Mucosa of descending colon (tissue), 3 donors: ENCODE data around the gene CFAP57. TPM values are rescaled to one million over a fixed set of nuclear protein-coding genes. Genes with fewer than 3 reads are reported as not detected.
A peak's percentile ranks its signal among the peaks of the same experiment; 100 is the strongest.

Source experiments
- ATAC-seq: fragments of 200-7000 bp; cut with Tn5 transposase; one replicate; pipeline ENCODE4 v1.9.1; 2020; ENCODE audit warnings: mild to moderate bottlenecking, moderate library complexity
- DNase-seq, 3 donors: peaks; one replicate each; pipeline ENCODE4 v3.0.0-alpha.2; 2020
- H3K36me3 ChIP-seq: fragments of 200-600 bp; one replicate; pipeline ENCODE4 v1.8.0; 2021; ENCODE audit warnings: low read depth, mild to moderate bottlenecking
- H3K4me1 ChIP-seq: fragments of 200-600 bp; one replicate; pipeline ENCODE4 v1.8.0; 2021; ENCODE audit warnings: low read depth, mild to moderate bottlenecking
- H3K4me3 ChIP-seq: fragments of 200-600 bp; one replicate; pipeline ENCODE4 v1.8.0; 2021; ENCODE audit warnings: mild to moderate bottlenecking
- H3K9me3 ChIP-seq: fragments of 200-600 bp; one replicate; pipeline ENCODE4 v1.8.0; 2021; ENCODE audit warnings: mild to moderate bottlenecking
- intact Hi-C, 2 donors: fragments of 100-400 bp; cut with DNase I in 1 of 2; cut with micrococcal nuclease in 1 of 2; formaldehyde crosslinking; loops; one replicate each; pipeline versions ENCODE4 v1.11.0 to v1.11.1; 2022; cut with DNase I, micrococcal nuclease
- total RNA-seq, 3 donors: library from RNA; stranded (reverse); fragmentation: NEBNext Ultra II Directional in 2 of 3; extraction: Animal tissue kit (Norgen Biotek cat#: 25700) in 2 of 3; gene quantifications; one replicate each; pipeline versions ENCODE4 v1.2.1 to v1.2.4, GENCODE V29; 2021 to 2023
- TF ChIP-seq, protein P1 (sequence below): fragments of 200-600 bp; IDR thresholded peaks from one replicate; pipeline ENCODE4 v1.8.0; 2022; ENCODE audit warnings: antibody characterized with exemption, mild to moderate bottlenecking
- donor health status: DM: no; HTN: no; CAD: no; lungs with moderate emphysema.
- donor health status: DM: no; HTN: no; CAD: no.
- donor health status: DM: no; HTN: yes; CAD: no.

The CFAP57 gene
- total RNA-seq, 3 donors from 2014 or later, result 0.34 TPM; not detected in 2

DNA sequence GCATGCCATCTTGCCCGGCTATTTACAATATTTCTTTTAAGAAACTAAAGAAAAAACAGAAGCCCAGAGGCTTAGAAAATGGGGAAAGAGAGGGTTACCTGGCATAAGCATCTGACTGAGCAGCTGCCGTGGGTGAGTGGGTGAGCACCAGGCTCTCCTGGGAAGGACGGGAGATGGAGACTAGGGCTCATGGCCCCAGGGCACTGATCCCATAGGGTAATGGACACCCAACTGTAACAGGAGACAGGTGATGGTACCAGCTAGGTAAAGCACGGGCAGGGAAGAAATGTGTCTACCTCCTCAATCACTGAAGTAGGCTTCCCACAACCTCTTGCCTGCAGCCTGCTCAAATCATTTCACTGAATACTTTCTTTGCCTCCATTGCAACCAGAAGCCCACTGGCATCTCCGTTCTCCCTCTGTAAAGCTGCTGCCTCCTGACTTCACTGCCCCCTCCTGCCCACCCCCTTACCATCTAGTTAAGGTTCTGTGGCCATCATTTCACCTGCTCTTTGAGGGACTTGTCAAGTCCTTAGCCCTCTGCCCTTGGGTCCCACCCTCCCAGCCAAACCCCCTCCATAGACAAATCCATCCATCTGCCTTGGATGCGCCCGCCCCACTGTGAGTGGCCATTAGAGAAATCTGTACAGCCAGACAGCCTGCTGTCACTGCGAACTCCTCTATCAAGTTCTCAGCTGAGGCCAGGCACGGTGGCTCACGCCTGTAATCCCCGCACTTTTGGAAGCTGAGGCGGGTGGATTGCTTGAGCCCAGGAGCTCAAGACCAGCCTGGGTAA, 103.9 kb downstream of the CFAP57 start:
- ATAC-seq, result no peak
- no peaks in the 10 kb centered on the region for H3K9me3 ChIP-seq
- H3K4me1 ChIP-seq, result peaks cover 8% of the 10 kb centered on the region
- intact Hi-C loops, result no loop called here
- no peaks in the 10 kb centered on the region for H3K36me3 ChIP-seq
- peak in 1 of 3 donors; percentile 33 for DNase-seq
- TF ChIP-seq, protein P1, sequence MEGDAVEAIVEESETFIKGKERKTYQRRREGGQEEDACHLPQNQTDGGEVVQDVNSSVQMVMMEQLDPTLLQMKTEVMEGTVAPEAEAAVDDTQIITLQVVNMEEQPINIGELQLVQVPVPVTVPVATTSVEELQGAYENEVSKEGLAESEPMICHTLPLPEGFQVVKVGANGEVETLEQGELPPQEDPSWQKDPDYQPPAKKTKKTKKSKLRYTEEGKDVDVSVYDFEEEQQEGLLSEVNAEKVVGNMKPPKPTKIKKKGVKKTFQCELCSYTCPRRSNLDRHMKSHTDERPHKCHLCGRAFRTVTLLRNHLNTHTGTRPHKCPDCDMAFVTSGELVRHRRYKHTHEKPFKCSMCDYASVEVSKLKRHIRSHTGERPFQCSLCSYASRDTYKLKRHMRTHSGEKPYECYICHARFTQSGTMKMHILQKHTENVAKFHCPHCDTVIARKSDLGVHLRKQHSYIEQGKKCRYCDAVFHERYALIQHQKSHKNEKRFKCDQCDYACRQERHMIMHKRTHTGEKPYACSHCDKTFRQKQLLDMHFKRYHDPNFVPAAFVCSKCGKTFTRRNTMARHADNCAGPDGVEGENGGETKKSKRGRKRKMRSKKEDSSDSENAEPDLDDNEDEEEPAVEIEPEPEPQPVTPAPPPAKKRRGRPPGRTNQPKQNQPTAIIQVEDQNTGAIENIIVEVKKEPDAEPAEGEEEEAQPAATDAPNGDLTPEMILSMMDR, result no peak
- H3K4me3 ChIP-seq, result no peak overlapping the region

DNA sequence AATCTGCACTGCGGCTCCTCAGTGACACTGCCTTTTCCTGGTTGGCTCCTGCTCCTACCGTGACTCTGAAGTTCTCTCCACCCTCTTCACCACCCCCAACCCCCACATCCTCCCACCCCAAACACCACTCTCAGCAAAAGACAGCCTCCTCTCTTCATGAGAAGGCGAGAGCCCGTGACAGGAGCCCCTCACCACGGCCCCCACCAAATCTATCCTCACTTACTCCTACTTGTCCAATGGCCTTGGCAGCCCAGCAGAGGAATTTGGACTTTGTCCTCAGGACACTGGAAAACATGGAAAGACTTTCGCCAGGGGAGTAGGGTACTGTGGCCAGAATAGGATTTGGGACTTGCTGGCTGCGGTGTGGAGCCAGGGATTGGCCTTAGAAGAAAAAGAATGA, 104.5 kb downstream of the CFAP57 start:
- TF ChIP-seq, protein P1, result no peak
- intact Hi-C loops, result no loop called here
- DNase-seq, result peak in 1 of 3 donors; percentile 13
- H3K36me3 ChIP-seq, result no peaks in the 10 kb centered on the region
- peaks cover 3% of the 10 kb centered on the region for H3K4me1 ChIP-seq
- H3K4me3 ChIP-seq, result no peak overlapping the region
- ATAC-seq, result no peak
- no peaks in the 10 kb centered on the region for H3K9me3 ChIP-seq

DNA sequence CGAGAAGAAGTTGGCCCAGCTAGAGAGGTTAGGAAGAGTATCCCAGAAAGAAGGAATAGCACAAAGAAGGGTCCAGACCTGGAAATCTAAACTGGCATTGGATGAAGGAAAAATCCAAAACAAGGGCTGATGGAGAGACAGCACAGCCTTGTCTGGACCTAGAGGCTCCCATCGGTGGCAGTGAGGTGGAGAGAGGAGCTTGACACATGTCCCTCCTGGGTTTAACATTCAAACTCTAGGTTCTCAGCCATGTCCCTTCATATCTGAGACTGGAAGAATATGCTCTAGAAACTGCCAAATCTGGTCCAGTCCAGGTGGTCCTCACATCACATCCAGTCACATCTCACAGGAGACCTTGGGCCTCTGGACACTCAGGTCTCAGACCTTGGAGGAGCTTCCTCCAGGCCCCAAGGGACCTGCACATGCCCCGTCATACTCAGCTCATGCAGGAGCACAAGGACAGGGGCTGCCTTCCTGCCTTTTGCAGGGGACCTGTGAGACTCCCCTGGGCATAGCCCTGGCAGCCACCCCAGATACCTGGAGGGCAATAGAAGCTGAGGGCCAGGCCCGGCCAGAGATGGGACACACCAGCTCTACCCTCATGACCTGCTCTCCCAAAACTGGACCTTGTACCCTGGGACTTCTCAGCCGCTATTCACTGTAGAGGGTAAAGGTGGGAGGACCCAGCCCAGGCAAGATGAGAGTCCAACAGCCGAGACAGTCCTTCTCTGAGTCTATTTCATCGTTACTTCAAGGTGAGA, 105.2 kb downstream of the CFAP57 start:
- peak; percentile 41 for ATAC-seq
- no peak for DNase-seq
- H3K36me3 ChIP-seq, result no peaks in the 10 kb centered on the region
- TF ChIP-seq, protein P1, result no peak
- intact Hi-C loops, result no loop called here
- no peak overlapping the region for H3K4me3 ChIP-seq
- peaks cover 2% of the 10 kb centered on the region for H3K4me1 ChIP-seq
- no peaks in the 10 kb centered on the region for H3K9me3 ChIP-seq

DNA sequence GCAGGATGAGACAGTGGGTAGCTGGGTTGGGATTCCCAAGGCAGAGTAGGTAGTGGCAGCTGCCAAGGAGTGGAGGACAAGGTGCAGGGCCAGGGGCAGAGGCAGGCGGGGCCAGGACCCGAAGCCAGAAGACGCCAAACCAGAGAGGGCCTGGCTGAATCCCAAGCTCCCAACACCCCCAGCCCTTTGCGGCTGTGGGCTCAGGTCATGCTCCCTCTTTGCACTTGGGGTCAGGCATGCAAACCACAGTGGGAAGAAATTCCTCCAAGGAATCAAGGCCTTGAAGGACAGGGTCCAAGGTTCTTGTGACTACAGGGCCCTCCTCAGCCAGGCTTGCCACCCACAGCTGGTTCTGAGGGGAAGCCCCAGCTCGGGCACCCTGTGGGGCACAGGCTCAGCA, 107.0 kb downstream of the CFAP57 start:
- intact Hi-C loops, result no loop called here
- H3K9me3 ChIP-seq, result no peaks in the 10 kb centered on the region
- no peak overlapping the region for H3K4me3 ChIP-seq
- DNase-seq (no peak), ATAC-seq (no peak)
- H3K36me3 ChIP-seq, result no peaks in the 10 kb centered on the region
- peaks cover 2% of the 10 kb centered on the region for H3K4me1 ChIP-seq
- TF ChIP-seq, protein P1, result no peak

DNA sequence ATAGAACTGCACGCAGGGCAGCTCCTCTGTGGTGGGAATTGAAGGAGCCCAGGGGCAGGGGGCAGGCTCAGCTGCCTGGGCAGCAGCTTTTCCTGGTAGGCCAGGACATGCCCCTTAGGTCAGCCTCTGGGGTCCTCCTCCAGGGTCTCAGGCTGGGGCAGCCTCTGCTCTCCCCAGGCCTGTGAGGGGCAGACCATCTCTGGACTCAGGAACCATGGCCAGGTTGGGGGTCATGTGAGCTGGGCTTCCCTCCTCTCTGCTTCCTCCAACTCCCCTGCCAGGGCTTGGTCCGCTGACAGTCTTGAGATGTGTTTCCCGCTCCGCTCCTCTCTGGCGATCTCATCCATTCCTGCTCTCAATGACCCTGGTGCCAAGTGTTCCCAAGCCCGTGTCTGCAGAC, 107.5 kb downstream of the CFAP57 start:
- DNase-seq (peak in 1 of 3 donors; percentile 25), ATAC-seq (no peak)
- intact Hi-C loops, result no loop called here
- Histone ChIP-seq H3K36me3 (no peaks in the 10 kb centered on the region), H3K9me3 (no peaks in the 10 kb centered on the region), H3K4me1 (no peaks in the 10 kb centered on the region), H3K4me3 (no peak overlapping the region)
- TF ChIP-seq, protein P1, result no peak
